Epithelial cell of proximal tubule (primary cell): ENCODE data around the gene RMC1. TPM values are rescaled to one million over a fixed set of nuclear protein-coding genes. Genes with fewer than 3 reads are reported as not detected.
"Not testable (repeated sequence)": the region's sequence is repeated elsewhere in the genome, so short reads cannot be mapped to it uniquely, and the experiment has no call there.

Experiments used
- DNase-seq: peaks from one replicate; pipeline ENCODE4 v3.0.0-alpha.2; 2011; ENCODE audit warnings: low read depth
- H3K4me3 ChIP-seq: 2 replicates; pipeline ENCODE4 v1.5.1; 2011; ENCODE audit warnings: low read depth, mild to moderate bottlenecking, low read length
- total RNA-seq: library from RNA; depleted of rRNA; stranded (reverse); fragments of >200 nt; gene quantifications from 2 replicates; pipeline ENCODE4 v1.2.3, GENCODE V29; 2015
- TF ChIP-seq, protein P1 (sequence below): conservative IDR thresholded peaks from 2 replicates; pipeline ENCODE4 v1.5.1; 2012; ENCODE audit warnings: low read depth, mild to moderate bottlenecking, low read length

The RMC1 gene
- total RNA-seq, 1 donor from 2014 or later, result 37.0 TPM

DNA sequence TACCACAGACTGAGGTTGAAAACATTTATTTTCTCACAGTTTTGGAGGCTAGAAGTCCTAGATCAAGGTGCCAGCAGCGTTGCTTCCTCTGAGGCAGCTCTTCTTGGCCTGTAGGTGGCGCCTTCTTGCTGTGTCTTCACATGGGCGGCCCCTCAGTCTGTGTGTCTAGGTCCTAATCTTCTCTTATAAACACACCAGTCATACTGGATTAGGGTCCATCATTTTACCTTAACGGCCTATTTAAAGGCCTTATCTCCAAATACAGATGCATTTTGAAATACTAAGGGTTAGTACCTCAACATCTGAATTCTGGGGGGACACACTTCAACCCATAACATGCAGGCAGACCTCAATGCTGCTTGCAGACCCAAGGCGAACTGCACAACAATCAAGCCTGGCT lies 4.4 kb upstream of the RMC1 start:
- TF ChIP-seq, protein P1, sequence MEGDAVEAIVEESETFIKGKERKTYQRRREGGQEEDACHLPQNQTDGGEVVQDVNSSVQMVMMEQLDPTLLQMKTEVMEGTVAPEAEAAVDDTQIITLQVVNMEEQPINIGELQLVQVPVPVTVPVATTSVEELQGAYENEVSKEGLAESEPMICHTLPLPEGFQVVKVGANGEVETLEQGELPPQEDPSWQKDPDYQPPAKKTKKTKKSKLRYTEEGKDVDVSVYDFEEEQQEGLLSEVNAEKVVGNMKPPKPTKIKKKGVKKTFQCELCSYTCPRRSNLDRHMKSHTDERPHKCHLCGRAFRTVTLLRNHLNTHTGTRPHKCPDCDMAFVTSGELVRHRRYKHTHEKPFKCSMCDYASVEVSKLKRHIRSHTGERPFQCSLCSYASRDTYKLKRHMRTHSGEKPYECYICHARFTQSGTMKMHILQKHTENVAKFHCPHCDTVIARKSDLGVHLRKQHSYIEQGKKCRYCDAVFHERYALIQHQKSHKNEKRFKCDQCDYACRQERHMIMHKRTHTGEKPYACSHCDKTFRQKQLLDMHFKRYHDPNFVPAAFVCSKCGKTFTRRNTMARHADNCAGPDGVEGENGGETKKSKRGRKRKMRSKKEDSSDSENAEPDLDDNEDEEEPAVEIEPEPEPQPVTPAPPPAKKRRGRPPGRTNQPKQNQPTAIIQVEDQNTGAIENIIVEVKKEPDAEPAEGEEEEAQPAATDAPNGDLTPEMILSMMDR, result peak; percentile 96
- H3K4me3 ChIP-seq, result no peak overlapping the region
- no peak for DNase-seq

DNA sequence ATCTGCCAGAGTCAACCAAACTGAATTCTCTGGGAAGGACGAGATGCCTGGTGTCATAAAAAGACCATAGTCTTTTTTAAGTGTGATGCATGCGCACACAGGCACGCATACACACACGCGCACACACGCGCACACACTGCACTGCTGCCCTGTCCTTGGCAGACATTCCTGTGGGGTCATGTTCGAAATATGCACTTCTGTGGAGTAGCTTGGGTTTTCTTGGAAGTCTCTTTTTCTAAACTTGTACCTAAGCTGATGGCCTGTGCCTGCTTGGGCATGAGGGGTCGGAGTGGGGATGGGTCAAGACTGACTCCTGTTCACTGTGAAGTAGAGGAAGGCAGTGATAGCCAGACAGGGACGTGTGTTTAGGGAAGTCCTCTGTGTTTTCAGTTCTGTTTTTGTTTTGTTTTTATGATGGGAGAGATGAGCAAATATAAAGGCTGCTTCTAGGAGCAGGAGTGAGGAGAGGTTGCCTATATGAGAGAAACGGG lies 4.0 kb upstream of the RMC1 start:
- H3K4me3 ChIP-seq, result no peak overlapping the region
- TF ChIP-seq, protein P1, result no peak
- DNase-seq, result no peak

DNA sequence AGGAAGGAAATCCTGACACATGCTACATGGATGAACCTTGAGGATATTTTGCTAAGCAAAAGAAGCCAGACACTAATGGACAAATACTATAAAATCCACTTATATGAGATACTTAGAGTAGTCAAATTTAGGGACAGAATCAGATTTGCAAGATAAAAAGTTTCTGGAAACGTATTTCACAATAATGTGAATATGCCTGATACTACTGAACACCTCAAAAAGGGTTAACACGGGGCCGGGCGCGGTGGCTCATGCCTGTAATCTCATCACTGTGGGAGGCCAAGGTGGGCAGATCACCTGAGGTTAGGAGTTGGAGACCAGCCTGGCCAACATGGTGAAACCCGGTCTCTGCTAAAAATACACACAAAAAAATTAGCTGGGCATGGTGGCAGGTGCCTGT lies 1.7 kb upstream of the RMC1 start:
- H3K4me3 ChIP-seq, result no peak overlapping the region
- no peak for DNase-seq
- TF ChIP-seq, protein P1, result no peak

DNA sequence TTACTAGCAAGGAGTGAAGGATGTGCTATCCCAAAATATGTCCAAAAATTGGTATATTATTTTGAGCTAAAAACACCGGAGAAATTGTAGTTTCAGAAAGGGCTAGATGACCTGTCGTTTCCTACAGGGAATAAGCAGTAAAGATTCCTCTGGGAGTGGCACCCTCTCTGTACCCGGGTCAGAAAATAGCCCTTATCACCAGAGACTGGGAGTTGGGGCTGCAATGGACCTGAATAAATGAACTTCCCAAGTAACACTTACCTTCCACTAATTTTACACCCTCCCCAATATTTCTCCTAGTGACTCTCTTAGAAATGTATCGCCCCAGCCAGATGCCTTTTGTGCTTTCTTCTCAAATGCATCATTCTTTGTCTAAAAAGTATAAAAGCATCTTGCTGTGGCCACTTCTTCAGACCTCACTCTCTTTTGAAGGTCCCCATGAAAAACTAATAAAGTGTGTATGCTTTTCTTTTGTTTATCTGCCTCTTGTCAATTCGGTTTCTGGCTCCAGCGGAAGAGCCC lies 734 bp upstream of the RMC1 start:
- no peak for DNase-seq
- H3K4me3 ChIP-seq, result peak overlapping the region; percentile 59
- TF ChIP-seq, protein P1, result no peak

DNA sequence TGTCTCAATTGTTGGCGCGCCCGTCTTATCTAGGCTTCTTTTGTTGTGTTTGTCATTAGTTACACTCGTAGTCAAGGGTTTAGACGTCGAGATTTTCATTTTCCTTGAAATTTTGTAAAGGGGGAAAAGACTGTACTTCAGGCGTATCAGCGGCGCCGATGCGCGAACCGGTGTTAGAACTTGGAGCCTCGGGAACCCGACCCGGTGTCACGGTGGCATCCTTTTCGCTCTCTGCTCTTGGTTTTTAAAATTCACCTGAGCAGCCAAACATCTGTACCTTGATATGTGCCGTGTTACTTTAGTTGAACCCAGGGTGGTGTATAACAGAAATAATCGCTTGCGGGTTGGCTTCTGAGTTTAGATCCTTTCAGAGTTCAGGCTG lies 643 bp downstream of the RMC1 start:
- no peak for DNase-seq
- TF ChIP-seq, protein P1, result no peak
- H3K4me3 ChIP-seq, result peak overlapping the region; percentile 93

DNA sequence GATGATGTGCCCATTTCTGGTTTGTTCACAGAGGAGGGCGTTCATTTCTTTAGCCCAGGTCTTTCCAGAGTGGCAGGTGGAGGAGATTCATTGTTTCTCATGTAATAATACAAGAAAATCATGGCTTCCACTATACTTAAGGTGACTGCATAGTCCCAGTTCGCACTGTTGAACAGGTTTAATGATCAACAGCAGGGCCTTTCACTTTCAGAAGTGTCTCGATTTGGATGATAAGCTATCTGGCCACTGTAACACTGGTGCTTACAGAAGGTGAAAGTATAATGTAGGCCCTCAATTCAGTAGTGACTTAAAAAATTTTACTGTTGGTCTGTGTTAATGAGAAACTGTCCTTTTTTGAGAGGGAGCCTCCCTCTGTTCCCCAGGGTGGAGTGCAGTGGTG lies 1.4 kb downstream of the RMC1 start:
- no peak for DNase-seq
- TF ChIP-seq, protein P1, result no peak
- peak overlapping the region; percentile 93 for H3K4me3 ChIP-seq

DNA sequence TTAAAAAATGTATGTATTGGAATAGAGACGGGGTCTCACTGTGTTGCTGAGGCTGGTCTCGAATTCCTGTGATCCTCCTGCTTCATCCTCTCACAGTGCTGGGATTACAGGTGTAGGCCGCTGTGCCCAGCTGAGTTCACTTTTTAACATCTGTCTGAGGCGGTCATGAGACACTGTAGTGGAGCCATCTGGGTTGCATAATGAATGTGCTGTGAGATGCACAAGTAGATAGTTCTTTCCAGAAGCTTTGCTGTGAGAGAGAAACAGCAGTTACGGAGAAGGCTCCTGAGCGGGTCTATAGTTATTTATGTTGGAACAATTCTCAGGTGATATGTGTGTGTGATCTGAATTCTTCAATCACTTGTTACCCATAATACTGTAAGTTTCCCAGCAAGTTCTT lies 3.1 kb downstream of the RMC1 start:
- no peak overlapping the region for H3K4me3 ChIP-seq
- TF ChIP-seq, protein P1, result no peak
- no peak for DNase-seq

DNA sequence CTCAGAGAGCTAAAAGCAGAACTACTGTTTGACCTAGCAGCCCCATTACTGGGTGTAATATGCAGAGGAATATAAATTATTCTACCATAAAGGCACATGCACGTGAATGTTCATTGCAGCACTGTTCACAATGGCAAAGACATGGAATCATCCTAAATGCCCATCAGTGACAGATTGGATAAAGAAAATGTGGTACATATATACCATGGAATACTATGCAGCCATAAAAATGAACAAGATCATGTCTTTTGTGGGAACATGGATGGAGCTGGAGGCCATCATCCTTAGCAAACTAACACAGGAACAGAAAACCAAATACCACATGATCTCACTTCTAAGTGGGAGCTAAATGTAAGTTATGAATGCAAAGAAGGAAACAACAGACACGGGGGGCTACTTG lies 7.6 kb downstream of the RMC1 start:
- not testable (repeated sequence) for H3K4me3 ChIP-seq, DNase-seq

DNA sequence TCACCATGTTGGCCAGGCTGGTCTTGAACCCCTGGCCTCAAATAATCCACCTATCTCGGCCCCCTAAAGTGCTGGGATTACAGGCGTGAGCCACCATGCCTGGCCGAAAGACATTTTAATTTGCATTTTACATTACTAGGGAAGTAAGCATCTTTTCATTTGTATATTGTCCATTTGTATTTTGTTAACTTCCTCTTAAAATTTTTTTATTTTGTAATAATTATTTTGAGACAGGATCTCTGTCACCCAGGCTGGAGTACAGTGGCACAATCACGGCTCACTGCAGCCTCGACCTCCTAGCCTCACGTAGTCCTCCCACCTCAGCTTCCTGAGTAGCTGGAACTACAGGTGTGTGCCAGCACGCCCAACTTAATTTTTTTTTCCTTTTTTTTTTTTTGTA lies 8.9 kb downstream of the RMC1 start:
- not testable (repeated sequence) for H3K4me3 ChIP-seq, DNase-seq
